HUES64 (cell line): Measurements from ENCODE around the gene CD200.

Source experiments
- H3K27ac ChIP-seq: 2 replicates; pipeline ENCODE4 v1.7.0; 2013; ENCODE audit warnings: low read depth, low read length, inconsistent platforms
- H3K27me3 ChIP-seq: 2 replicates; pipeline ENCODE4 v1.6.1; 2013; ENCODE audit warnings: mild to moderate bottlenecking, low read length; ENCODE audit not compliant: insufficient read depth
- H3K36me3 ChIP-seq: 2 replicates; pipeline ENCODE4 v1.6.1; 2013; ENCODE audit warnings: mild to moderate bottlenecking, low read length; ENCODE audit not compliant: insufficient read depth
- H3K4me1 ChIP-seq: 2 replicates; pipeline ENCODE4 v1.6.1; 2013; ENCODE audit warnings: mild to moderate bottlenecking, low read length, moderate library complexity; ENCODE audit not compliant: insufficient read depth
- H3K4me3 ChIP-seq: 2 replicates; pipeline ENCODE4 v1.5.1; 2013; ENCODE audit warnings: mild to moderate bottlenecking, low read length, moderate library complexity
- H3K9ac ChIP-seq: 2 replicates; pipeline ENCODE4 v1.6.1; 2013; ENCODE audit warnings: mild to moderate bottlenecking, low read depth, low read length
- H3K9me3 ChIP-seq: 2 replicates; pipeline ENCODE4 v1.6.1; 2013; ENCODE audit warnings: low read depth, low read length; ENCODE audit not compliant: insufficient read depth
- WGBS: fragments of 150-250, 120-280 bp; methylation state at CpG from one replicate; pipeline ENCODE4 v1.1.7; 2013; ENCODE audit warnings: missing lambda C conversion rate; 5-methylcytosine and 5-hydroxymethylcytosine counted together

CD200 gene

DNA sequence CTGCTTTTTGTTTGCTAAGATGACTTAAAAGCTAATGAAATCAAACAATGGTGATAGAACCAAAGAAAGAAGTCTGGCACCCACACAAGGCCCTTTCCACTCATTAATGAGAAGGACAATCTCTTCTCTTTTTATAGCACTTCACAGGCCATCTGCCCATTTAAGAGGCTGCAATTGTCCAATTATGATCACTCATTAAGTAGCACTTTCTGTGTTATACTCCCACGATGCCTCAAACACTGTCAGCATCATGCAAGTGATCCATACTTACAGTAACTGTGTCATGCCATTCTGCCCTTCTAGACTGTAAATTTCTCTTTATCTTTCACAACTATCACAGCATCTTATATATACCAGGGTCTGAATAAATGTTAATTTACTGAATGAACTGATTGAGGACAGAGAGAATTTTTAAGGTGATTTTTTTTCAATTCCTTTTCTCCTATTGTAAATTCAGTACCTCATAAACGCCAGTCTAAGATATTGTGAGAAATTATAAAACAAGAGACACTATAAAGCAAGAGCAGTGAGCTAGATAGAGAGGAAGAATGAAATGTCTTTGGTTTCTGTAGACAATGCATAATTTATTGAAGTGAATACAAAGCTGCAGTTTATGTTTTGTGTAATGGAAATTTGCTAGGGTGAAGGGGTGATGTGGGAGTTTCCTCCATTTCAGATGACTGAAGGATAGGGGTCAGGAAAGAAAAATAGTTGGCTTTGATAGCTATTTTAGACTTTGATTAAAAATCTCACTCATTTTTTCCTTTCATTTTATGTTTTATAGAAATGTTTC lies 17.3 kb downstream of the CD200 start:
- Histone ChIP-seq H3K36me3 (peaks cover 88% of the 10 kb centered on the region), H3K9ac (no peak overlapping the region)
- WGBS, result 87% methylated on average over 2 of the region's 2 CpGs

GRCh38 chr3:112351036-112351435 lies 18.1 kb downstream of the CD200 start:
- Histone ChIP-seq H3K36me3 (peaks cover 83% of the 10 kb centered on the region), H3K4me1 (peaks cover 82% of the 10 kb centered on the region), H3K9me3 (no peaks in the 10 kb centered on the region), H3K9ac (no peak overlapping the region), H3K27me3 (no peaks in the 10 kb centered on the region), H3K4me3 (no peak overlapping the region), H3K27ac (no peak overlapping the region; the same call in 1 of the 2 replicates)
- WGBS, result 72% methylated on average over 1 of the region's 1 CpG

More for the DNA sequence above, 17.3 kb downstream of the CD200 start:
- peaks cover 74% of the 10 kb centered on the region for H3K4me1 ChIP-seq
- no peaks in the 10 kb centered on the region for H3K27me3 ChIP-seq
- no peak overlapping the region for H3K27ac ChIP-seq
- no peaks in the 10 kb centered on the region for H3K9me3 ChIP-seq
- H3K4me3 ChIP-seq, result no peak overlapping the region

GRCh38 chr3:112351823-112352222 lies 18.9 kb downstream of the CD200 start:
- Histone ChIP-seq H3K27ac (peak overlapping the region; percentile 90; the same call in 1 of the 2 replicates), H3K9me3 (no peaks in the 10 kb centered on the region), H3K4me3 (no peak overlapping the region), H3K27me3 (no peaks in the 10 kb centered on the region), H3K36me3 (peaks cover 82% of the 10 kb centered on the region), H3K4me1 (peaks cover 88% of the 10 kb centered on the region), H3K9ac (no peak overlapping the region)
- WGBS, result 76% methylated on average over 2 of the region's 2 CpGs

- 94% methylated on average over 4 of the region's 5 CpGs for WGBS
Observed at GRCh38 chr3:112352720-112353119, 19.8 kb downstream of the CD200 start.

DNA sequence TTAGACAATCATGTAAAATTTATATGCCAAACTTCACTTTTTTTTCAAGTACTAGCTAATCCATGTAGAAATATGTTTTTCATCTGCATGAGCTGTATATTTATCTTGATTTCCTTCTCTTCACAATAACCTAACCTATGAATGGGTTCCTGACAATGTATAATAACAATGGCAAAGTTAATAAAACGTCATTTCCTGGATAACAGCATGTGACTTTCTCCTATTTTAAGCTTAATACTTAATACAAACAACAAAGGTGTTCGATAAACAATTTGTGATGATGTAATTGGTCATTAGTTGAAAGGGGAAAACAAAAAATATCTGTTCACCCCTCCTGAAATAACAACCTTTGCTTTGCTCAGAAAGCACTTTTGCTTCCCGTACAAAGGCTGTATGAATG lies 20.4 kb downstream of the CD200 start:
- no peaks in the 10 kb centered on the region for H3K9me3 ChIP-seq
- no peaks in the 10 kb centered on the region for H3K27me3 ChIP-seq
- H3K4me3 ChIP-seq, result no peak overlapping the region
- no peak overlapping the region for H3K9ac ChIP-seq
- 94% methylated on average over 2 of the region's 3 CpGs for WGBS
- peak overlapping the region; percentile 90 for H3K27ac ChIP-seq
- H3K4me1 ChIP-seq, result peaks cover 87% of the 10 kb centered on the region
- H3K36me3 ChIP-seq, result peaks cover 76% of the 10 kb centered on the region

More at GRCh38 chr3:112352720-112353119, 19.8 kb downstream of the CD200 start:
- peaks cover 79% of the 10 kb centered on the region for H3K36me3 ChIP-seq
- no peak overlapping the region for H3K9ac ChIP-seq
- H3K4me3 ChIP-seq, result no peak overlapping the region
- no peaks in the 10 kb centered on the region for H3K9me3 ChIP-seq
- H3K4me1 ChIP-seq, result peaks cover 88% of the 10 kb centered on the region
- H3K27ac ChIP-seq, result peak overlapping the region; percentile 90
- no peaks in the 10 kb centered on the region for H3K27me3 ChIP-seq

- peak overlapping the region; percentile 90 for H3K27ac ChIP-seq
- H3K36me3 ChIP-seq, result peaks cover 67% of the 10 kb centered on the region
- peaks cover 83% of the 10 kb centered on the region for H3K4me1 ChIP-seq
- WGBS, result 81% methylated on average over 2 of the region's 2 CpGs
- no peak overlapping the region for H3K9ac ChIP-seq
- H3K4me3 ChIP-seq, result no peak overlapping the region; the same call in 1 of the 2 replicates
- H3K9me3 ChIP-seq, result no peaks in the 10 kb centered on the region
- H3K27me3 ChIP-seq, result no peaks in the 10 kb centered on the region
Observed at GRCh38 chr3:112354642-112355306, 21.8 kb downstream of the CD200 start.

GRCh38 chr3:112355307-112355687 lies 22.3 kb downstream of the CD200 start:
- H3K27ac ChIP-seq, result peak overlapping the region; percentile 90; the same call in 1 of the 2 replicates
- WGBS, result 79% methylated on average over 5 of the region's 5 CpGs

GRCh38 chr3:112357930-112358780 lies 25.2 kb downstream of the CD200 start:
- H3K27ac ChIP-seq, result peak overlapping the region; percentile 1
- no peaks in the 10 kb centered on the region for H3K9me3 ChIP-seq
- peaks cover 63% of the 10 kb centered on the region for H3K36me3 ChIP-seq
- H3K9ac ChIP-seq, result no peak overlapping the region
- 92% methylated on average over 12 of the region's 12 CpGs for whole genome bisulfite sequencing
- no peaks in the 10 kb centered on the region for H3K27me3 ChIP-seq
- no peak overlapping the region for H3K4me3 ChIP-seq
- H3K4me1 ChIP-seq, result peaks cover 49% of the 10 kb centered on the region

More at GRCh38 chr3:112355307-112355687, 22.3 kb downstream of the CD200 start:
- H3K27me3 ChIP-seq, result no peaks in the 10 kb centered on the region
- H3K4me3 ChIP-seq, result no peak overlapping the region; the same call in 1 of the 2 replicates
- no peak overlapping the region for H3K9ac ChIP-seq
- peaks cover 78% of the 10 kb centered on the region for H3K4me1 ChIP-seq
- peaks cover 64% of the 10 kb centered on the region for H3K36me3 ChIP-seq
- no peaks in the 10 kb centered on the region for H3K9me3 ChIP-seq

DNA sequence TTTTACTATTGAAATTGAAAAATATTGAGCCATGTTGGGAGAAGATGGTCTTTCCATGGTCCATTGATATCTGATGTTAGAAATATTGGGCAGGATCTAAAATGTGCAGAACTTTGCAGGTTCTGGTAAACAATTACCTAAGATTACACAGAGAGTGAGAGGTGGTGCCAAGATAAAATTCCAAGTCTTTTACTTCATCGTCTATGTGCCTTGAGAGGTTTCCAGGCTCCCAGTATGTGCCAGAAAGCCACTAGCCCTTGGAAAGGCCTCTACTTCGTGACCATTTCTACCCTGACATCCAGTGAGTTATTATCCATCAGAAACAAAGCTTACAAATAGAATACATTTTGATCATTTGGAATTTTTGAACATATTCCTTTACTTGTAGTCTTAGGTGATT lies 27.6 kb downstream of the CD200 start:
- Histone ChIP-seq H3K9ac (no peak overlapping the region), H3K4me1 (peaks cover 29% of the 10 kb centered on the region), H3K36me3 (peaks cover 77% of the 10 kb centered on the region), H3K27ac (no peak overlapping the region), H3K4me3 (no peak overlapping the region), H3K9me3 (no peaks in the 10 kb centered on the region), H3K27me3 (no peaks in the 10 kb centered on the region)
- WGBS, result 87% methylated on average over 2 of the region's 2 CpGs

DNA sequence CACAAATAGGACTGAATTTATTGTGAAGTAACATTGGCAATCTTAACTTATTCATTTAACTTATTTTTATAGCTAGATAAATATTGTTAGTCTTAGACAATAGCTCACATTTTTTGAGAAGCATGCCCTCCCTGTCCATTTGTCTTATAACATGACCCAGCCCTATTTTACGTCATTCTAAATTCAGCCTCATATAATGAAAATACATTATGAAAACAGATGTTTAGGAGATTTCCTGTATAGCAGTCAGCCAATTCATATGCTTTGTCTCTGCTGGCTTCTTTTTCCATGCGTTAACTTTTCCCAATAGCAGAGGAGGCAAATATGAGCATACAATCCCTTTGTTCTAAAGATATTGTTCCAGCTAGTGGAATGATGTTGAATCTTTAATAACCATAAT lies 29.3 kb downstream of the CD200 start:
- whole genome bisulfite sequencing, result 94% methylated on average over 2 of the region's 2 CpGs
- H3K27me3 ChIP-seq, result no peaks in the 10 kb centered on the region

More for the DNA sequence above, 29.3 kb downstream of the CD200 start:
- no peak overlapping the region for H3K9ac ChIP-seq
- H3K4me1 ChIP-seq, result peaks cover 18% of the 10 kb centered on the region
- no peaks in the 10 kb centered on the region for H3K9me3 ChIP-seq
- H3K36me3 ChIP-seq, result peaks cover 82% of the 10 kb centered on the region
- no peak overlapping the region for H3K27ac ChIP-seq
- no peak overlapping the region for H3K4me3 ChIP-seq
